Lower leg skin (tissue), 4 donors: ENCODE results near the gene ZBTB47. TPM values are rescaled to one million over a fixed set of nuclear protein-coding genes. Genes with fewer than 3 reads are reported as not detected.

Experiments
- DNase-seq, 2 donors: peaks; one replicate each; pipeline ENCODE4 v3.0.0-alpha.2; 2019; ENCODE audit warnings: low spot score in 2 of 2
- H3K4me3 ChIP-seq: fragments of 200-600 bp; sonication (generic); 2 replicates; pipeline ENCODE4 v1.5.1; 2017; ENCODE audit warnings: mild to moderate bottlenecking, low read depth; ENCODE audit not compliant: poor library complexity, severe bottlenecking
- CTCF ChIP-seq, 3 donors: fragments of 450-650 bp; IDR thresholded peaks; one replicate each; pipeline ENCODE4 v1.5.1; 2016; ENCODE audit warnings: antibody characterized with exemption in 3 of 3, mild to moderate bottlenecking in 3 of 3, moderate library complexity in 2 of 3
- POLR2A ChIP-seq, 2 donors: fragments of 450-650 bp; IDR thresholded peaks; one replicate each; pipeline ENCODE4 v1.6.1; 2016 to 2017; ENCODE audit warnings: antibody characterized with exemption in 2 of 2, mild to moderate bottlenecking in 1 of 2, moderate library complexity in 1 of 2
- WGBS, 2 donors: methylation state at CpG; one replicate each; pipeline ENCODE4 v1.1.5; 2018; 5-methylcytosine and 5-hydroxymethylcytosine counted together
- intact Hi-C: fragments of 100-400 bp; cut with DNase I; formaldehyde crosslinking; loops from one replicate; pipeline ENCODE4 v1.15.0; 2023; ENCODE audit warnings: low total_unique reads
- total RNA-seq, 4 donors: library from RNA; depleted of rRNA; stranded (reverse); fragments of >200 nt; gene quantifications; one replicate each; pipeline ENCODE4 v1.1.0, GENCODE V29; 2016

Gene ZBTB47
- 10 to 100 TPM; 14.4 to 25.8 (median 21.2) TPM for total RNA-seq

DNA sequence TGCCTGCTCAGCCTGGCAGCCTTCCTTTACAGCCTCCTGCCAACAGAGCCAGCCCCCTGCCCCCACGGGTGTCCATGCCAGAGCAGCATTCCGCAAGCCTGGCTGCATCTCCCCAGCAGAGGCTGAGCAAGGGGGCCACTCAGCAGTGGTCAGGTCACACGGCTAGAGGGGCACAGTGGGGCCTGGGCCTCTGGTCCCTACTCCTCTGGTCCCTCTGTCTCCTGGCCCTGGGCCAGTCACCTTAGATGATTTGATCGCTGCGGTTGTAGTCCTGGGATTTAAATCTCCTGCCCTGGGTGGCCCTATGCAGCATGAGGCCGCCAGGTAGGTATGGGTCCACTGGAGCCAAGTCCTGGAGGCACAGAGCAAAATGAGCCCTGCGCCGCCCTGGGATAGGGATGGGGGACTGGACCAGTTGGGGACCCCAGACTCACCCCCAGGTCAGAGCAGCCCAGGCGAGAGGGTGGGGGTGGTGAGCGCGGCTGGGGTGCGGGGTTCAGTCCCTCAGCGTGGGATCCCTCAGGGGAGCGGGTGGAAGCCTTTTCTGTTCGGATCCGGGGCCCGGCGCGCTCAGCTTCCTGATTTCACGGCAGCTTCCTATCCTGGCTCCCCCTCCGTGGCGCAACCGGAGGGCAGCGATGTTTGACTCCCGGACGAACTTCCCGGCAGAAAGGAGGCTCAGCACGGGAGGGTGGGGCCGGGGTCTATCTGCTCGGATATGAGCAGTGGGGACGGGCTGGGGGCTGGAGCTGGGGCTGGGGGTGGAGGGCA, at the start of gene ZBTB47:
Gene ZBTB47, plus strand, starts transcription at position 138 of the 771 bp plus-strand sequence. CDS start 4,659 bp downstream, outside the sequence.
- intact Hi-C loops, result no loop called here
- 3 to 4% methylated on average over 8 to 23 of the region's 31 CpGs for WGBS, 2 donors
- peak within 1 kb of the TSS; percentile 77 for H3K4me3 ChIP-seq
- peak; percentile 44 to 94 for DNase-seq
- no peak for TF ChIP-seq POLR2A (IDR thresholded peaks at IDR 0.05)
- TF ChIP-seq CTCF (IDR thresholded peaks at IDR 0.05), result no peak

DNA sequence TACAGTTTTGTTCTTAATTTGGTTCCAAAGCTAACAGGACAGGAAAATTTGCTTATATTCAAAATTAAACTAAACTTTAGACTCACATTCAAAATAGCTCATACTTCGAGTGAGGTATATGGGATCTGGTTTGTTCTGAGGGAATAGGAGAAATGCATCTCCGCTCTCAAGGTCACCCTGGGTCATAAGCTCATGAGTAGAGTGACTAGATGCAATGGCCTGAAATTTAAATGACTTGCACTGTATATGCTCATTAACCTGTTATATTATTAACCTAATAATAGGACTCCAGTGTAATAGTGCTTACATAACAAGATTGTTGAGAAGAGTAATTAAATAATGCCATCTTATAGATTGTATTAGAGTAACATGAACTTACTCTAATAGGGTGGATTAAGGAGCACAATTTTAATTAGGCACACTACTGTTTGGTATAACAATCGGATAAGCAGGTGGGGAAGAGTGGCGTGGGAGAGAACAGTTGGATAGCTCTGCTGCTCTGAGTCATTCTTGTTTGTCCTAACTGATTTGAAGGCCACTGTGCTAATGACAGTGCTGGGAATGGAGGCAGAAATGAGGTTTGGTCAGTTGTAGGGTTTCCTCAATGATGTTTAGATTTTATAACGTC, 47.8 kb upstream of the ZBTB47 start:
- TF ChIP-seq CTCF (IDR thresholded peaks at IDR 0.05) (no peak), POLR2A (IDR thresholded peaks at IDR 0.05) (no peak)
- no peak overlapping the region for H3K4me3 ChIP-seq
- DNase-seq, result no peak
- WGBS, 2 donors, result 62 to 63% methylated on average over 5 of the region's 5 CpGs
- intact Hi-C loops, result no loop called here

GRCh38 chr3:42608581-42608980, 44.9 kb upstream of the ZBTB47 start:
- intact Hi-C loops, result no loop called here
- WGBS, 2 donors, result 25 to 29% methylated on average over 5 of the region's 5 CpGs

DNA sequence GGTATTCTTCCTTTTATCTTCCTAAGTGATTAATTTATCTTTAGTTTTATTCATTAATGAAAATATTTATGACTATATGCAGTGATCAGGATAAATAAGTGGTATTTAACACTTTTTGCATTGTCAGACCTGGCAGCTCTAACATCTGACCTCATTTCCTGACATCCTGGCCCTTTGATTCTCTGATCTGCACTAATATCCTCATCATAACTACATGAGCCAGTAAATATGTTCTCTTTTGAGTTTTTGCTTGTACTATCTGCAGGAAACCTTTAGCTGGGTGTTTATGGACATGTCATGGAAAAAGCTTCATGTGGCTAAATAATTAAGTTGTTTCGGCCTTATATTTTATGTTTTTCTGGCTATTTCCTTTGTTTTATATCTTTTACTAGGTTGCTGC, 42.5 kb upstream of the ZBTB47 start:
- DNase-seq, result no peak
- 88 to 90% methylated on average over 1 of the region's 1 CpG for WGBS, 2 donors
- no peak overlapping the region for H3K4me3 ChIP-seq
- TF ChIP-seq CTCF (IDR thresholded peaks at IDR 0.05) (no peak), POLR2A (IDR thresholded peaks at IDR 0.05) (no peak)
- intact Hi-C loops, result no loop called here

More at GRCh38 chr3:42608581-42608980, 44.9 kb upstream of the ZBTB47 start:
- DNase-seq, result no peak
- no peak overlapping the region for H3K4me3 ChIP-seq
- TF ChIP-seq CTCF (IDR thresholded peaks at IDR 0.05), result no peak
- no peak for TF ChIP-seq POLR2A (IDR thresholded peaks at IDR 0.05)

DNA sequence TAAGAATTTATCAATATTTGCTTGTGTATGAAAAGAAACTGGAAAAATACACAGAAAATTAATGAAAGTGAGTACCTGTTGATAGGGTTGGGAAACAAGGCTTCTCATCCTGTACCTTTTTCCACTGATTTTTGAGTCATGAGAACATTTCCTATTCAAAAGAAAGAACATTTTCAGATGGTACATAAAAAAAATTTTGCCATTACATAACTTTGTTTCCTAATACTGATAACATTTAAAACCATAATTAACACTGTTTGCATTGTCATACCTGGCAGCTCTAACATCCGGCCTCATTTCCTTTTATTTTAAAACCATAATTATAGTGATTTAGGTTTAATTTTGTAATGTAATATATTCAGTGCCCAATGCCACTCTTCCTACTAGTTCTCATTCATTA, 41.3 kb upstream of the ZBTB47 start:
- DNase-seq, result no peak
- WGBS, 2 donors, result 70 to 72% methylated on average over 1 of the region's 1 CpG
- no peak overlapping the region for H3K4me3 ChIP-seq
- TF ChIP-seq POLR2A (IDR thresholded peaks at IDR 0.05), result no peak
- no peak for TF ChIP-seq CTCF (IDR thresholded peaks at IDR 0.05)
- intact Hi-C loops, result no loop called here
